WTC11 (cell line): ENCODE results near the gene CEACAM19.

ENCODE experiments used
- ATF6 ChIP-seq: sonication (generic); formaldehyde crosslinking; IDR thresholded peaks from 2 replicates; pipeline ENCODE4 v1.8.1; 2023; ENCODE audit warnings: mild to moderate bottlenecking, missing genetic modification reagents
- CREM ChIP-seq: sonication (generic); formaldehyde crosslinking; IDR thresholded peaks from 2 replicates; pipeline ENCODE4 v1.8.1; 2022; ENCODE audit warnings: mild to moderate bottlenecking, missing genetic modification reagents, moderate library complexity
- CTCF ChIP-seq: fragments of 200-600 bp; IDR thresholded peaks from 2 replicates; pipeline ENCODE4 v1.8.0; 2022; ENCODE audit warnings: antibody characterized with exemption
- MAX ChIP-seq: sonication (generic); formaldehyde crosslinking; IDR thresholded peaks from 2 replicates; pipeline ENCODE4 v1.8.0; 2022; ENCODE audit warnings: mild to moderate bottlenecking, missing genetic modification reagents
- MLX ChIP-seq: sonication (generic); formaldehyde crosslinking; IDR thresholded peaks from 2 replicates; pipeline ENCODE4 v1.8.1; 2023; ENCODE audit warnings: mild to moderate bottlenecking, missing genetic modification reagents, moderate library complexity
- STAT6 ChIP-seq: sonication (generic); formaldehyde crosslinking; conservative IDR thresholded peaks from 2 replicates; pipeline ENCODE4 v1.8.1; 2023; ENCODE audit warnings: mild to moderate bottlenecking, low read depth, missing genetic modification reagents, moderate library complexity
- TEAD1 ChIP-seq: sonication (generic); formaldehyde crosslinking; IDR thresholded peaks from 2 replicates; pipeline ENCODE4 v1.8.0; 2022; ENCODE audit warnings: mild to moderate bottlenecking, missing genetic modification reagents
- ZBTB21 ChIP-seq: sonication (generic); formaldehyde crosslinking; IDR thresholded peaks from 2 replicates; pipeline ENCODE4 v1.8.1; 2023; ENCODE audit warnings: mild to moderate bottlenecking, missing genetic modification reagents, borderline replicate concordance
- ZBTB43 ChIP-seq: sonication (generic); formaldehyde crosslinking; IDR thresholded peaks from 2 replicates; pipeline ENCODE4 v1.8.1; 2023; ENCODE audit warnings: mild to moderate bottlenecking, missing genetic modification reagents

- no peak for TF ChIP-seq STAT6 (CRISPR knock-in tag)
- no peak for TF ChIP-seq CREM (CRISPR knock-in tag)
- no peak for TF ChIP-seq TEAD1
- no peak for TF ChIP-seq CTCF
- no peak for TF ChIP-seq MAX
- no peak for TF ChIP-seq ZBTB21 (CRISPR knock-in tag)
- no peak for TF ChIP-seq ATF6 (CRISPR knock-in tag)
- TF ChIP-seq MLX (CRISPR knock-in tag): no peak
- TF ChIP-seq ZBTB43 (CRISPR knock-in tag): no peak
Measured at GRCh38 chr19:44671400-44671799, at the start of gene CEACAM19.
